Testis (tissue), 3 donors: ENCODE results near the gene TMEM181. TPM values are rescaled to one million over a fixed set of nuclear protein-coding genes. Genes with fewer than 3 reads are reported as not detected.
A peak's percentile ranks its signal among the peaks of the same experiment; 100 is the strongest.

Experiments used
- DNase-seq: peaks from one replicate; pipeline ENCODE4 v3.0.0-alpha.2; 2019
- H3K27ac ChIP-seq, 2 donors: fragments of 200-600 bp; sonication (generic); one replicate each; pipeline ENCODE4 v1.5.1; 2019
- H3K27me3 ChIP-seq: fragments of 200-600 bp; sonication (generic); one replicate; pipeline ENCODE4 v1.5.1; 2019
- H3K36me3 ChIP-seq: fragments of 200-600 bp; sonication (generic); one replicate; pipeline ENCODE4 v1.5.1; 2017; ENCODE audit warnings: low read depth; ENCODE audit errors: missing control alignments
- H3K4me1 ChIP-seq: fragments of 200-600 bp; sonication (generic); one replicate; pipeline ENCODE4 v1.5.1; 2019
- H3K4me3 ChIP-seq, 2 donors: fragments of 200-600 bp; sonication (generic); one replicate each; pipeline ENCODE4 v1.5.1; 2017 to 2019
- H3K9me3 ChIP-seq: fragments of 200-600 bp; sonication (generic); one replicate; pipeline ENCODE4 v1.5.1; 2017
- POLR2A ChIP-seq: fragments of 450-650 bp; IDR thresholded peaks from one replicate; pipeline ENCODE4 v1.6.1; 2017; ENCODE audit warnings: antibody characterized with exemption, mild to moderate bottlenecking, moderate library complexity
- WGBS, 2 donors: methylation state at CpG; one replicate each; pipeline ENCODE4 v1.1.5; 2018; 5-methylcytosine and 5-hydroxymethylcytosine counted together
- intact Hi-C: fragments of 100-400 bp; cut with DNase I; formaldehyde crosslinking; loops from one replicate; pipeline ENCODE4 v1.15.1; 2023; ENCODE audit warnings: low total_unique reads
- polyA plus RNA-seq: library from polyadenylated mRNA; stranded (reverse); fragments of 350-450 nt; fragmentation: Illumina TruSeq; extraction: RNeasy Lipid Tissue Mini Kit (QIAGEN cat#74804); gene quantifications from one replicate; pipeline ENCODE4 v1.2.3, GENCODE V29; 2014; ENCODE audit warnings: low read depth, low replicate concordance; ENCODE audit not compliant: insufficient read depth
- total RNA-seq, 2 donors: library from RNA; depleted of rRNA; stranded (reverse); fragments of >200 nt; gene quantifications; one replicate each; pipeline ENCODE4 v1.2.3, GENCODE V29; 2016
- TF ChIP-seq, protein P1 (sequence below), 3 experiments: fragments of 450-650 bp in 2 of 3; fragments of 200-600 bp in 1 of 3; sonication (generic) in 1 of 3; IDR thresholded peaks; one replicate each; pipeline ENCODE4 v1.5.1; 2016 to 2019; ENCODE audit warnings: antibody characterized with exemption in 3 of 3, mild to moderate bottlenecking in 2 of 3, moderate library complexity in 1 of 3

The TMEM181 gene
- total and polyA plus RNA-seq, 3 donors from 2014 or later: 41.4 to 81.0 (median 74.6) TPM

DNA sequence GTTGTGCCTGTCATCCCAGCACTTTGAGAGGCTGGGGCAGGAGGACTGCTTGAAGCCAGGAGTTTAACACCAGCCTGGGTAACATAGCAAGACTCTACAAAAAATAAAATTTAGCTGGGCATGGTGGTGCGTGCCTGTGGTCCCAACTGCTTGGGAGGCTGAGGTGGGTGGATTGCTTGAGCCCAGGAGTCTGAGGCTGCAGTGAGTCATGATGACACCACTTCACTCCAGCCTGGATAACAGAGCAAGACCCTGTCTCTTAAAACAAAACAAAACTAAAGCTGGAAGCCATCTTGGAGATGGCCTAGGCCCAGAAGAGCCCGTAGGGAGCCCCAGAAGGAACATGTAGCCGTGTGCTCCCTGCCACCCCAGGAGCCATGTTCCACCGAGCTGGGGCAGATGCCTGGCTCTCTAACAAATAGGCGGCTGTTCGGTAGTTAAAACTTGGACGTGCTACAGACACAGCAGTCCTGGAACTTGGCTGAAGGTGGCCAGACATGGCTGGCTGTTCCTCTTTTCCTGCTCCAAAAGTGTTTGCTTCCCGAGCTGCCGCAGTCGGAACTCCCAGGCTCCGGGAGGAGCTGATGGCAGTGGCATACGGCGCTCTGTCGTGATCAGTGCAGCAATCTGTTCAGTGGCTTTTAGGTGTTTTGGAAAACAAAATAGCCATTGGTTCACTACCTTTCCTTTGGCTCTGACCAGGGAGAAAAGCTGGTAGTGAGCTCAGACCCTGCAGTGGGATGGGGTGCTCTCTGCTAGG lies 47.7 kb downstream of the TMEM181 start:
- H3K4me3 ChIP-seq: no peak overlapping the region
- intact Hi-C loops: no loop called here
- no peaks in the 10 kb centered on the region for H3K36me3 ChIP-seq
- H3K4me1 ChIP-seq: peaks cover 31% of the 10 kb centered on the region
- no peak for TF ChIP-seq POLR2A
- H3K27me3 ChIP-seq: no peaks in the 10 kb centered on the region
- no peaks in the 10 kb centered on the region for H3K9me3 ChIP-seq
- no peak for DNase-seq
- 69 to 73% methylated on average over 14 of the region's 14 CpGs for WGBS, 2 donors
- peak overlapping the region in 1 of 2 donors; percentile 30 for H3K27ac ChIP-seq

DNA sequence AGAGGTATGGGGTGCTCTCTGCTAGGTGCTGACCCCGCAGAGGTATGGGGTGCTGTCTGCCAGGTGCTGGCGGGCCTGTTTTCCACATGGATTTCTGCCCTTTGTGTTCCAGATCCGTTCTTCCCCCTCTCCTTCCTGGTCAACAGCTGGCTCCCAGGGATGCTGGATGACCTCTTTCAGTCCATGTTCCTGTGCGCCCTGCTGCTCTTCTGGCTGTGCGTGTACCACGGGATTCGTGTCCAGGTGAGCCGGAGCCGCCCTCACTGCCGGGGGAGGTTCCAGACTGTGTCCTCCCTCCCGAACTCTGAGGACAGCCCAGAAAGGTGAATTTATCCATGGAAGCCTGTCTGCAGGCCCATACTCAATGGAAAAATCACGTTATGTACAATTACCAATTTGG lies 48.3 kb downstream of the TMEM181 start:
- Histone ChIP-seq H3K4me3 (no peak overlapping the region), H3K27ac (no peak overlapping the region), H3K9me3 (no peaks in the 10 kb centered on the region), H3K4me1 (peaks cover 31% of the 10 kb centered on the region), H3K27me3 (no peaks in the 10 kb centered on the region), H3K36me3 (no peaks in the 10 kb centered on the region)
- 86 to 88% methylated on average over 12 of the region's 12 CpGs for WGBS, 2 donors
- no peak for TF ChIP-seq POLR2A
- TF ChIP-seq, protein P1, sequence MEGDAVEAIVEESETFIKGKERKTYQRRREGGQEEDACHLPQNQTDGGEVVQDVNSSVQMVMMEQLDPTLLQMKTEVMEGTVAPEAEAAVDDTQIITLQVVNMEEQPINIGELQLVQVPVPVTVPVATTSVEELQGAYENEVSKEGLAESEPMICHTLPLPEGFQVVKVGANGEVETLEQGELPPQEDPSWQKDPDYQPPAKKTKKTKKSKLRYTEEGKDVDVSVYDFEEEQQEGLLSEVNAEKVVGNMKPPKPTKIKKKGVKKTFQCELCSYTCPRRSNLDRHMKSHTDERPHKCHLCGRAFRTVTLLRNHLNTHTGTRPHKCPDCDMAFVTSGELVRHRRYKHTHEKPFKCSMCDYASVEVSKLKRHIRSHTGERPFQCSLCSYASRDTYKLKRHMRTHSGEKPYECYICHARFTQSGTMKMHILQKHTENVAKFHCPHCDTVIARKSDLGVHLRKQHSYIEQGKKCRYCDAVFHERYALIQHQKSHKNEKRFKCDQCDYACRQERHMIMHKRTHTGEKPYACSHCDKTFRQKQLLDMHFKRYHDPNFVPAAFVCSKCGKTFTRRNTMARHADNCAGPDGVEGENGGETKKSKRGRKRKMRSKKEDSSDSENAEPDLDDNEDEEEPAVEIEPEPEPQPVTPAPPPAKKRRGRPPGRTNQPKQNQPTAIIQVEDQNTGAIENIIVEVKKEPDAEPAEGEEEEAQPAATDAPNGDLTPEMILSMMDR (IDR thresholded peaks at IDR 0.05): no peak
- intact Hi-C loops: no loop called here
- no peak for DNase-seq

DNA sequence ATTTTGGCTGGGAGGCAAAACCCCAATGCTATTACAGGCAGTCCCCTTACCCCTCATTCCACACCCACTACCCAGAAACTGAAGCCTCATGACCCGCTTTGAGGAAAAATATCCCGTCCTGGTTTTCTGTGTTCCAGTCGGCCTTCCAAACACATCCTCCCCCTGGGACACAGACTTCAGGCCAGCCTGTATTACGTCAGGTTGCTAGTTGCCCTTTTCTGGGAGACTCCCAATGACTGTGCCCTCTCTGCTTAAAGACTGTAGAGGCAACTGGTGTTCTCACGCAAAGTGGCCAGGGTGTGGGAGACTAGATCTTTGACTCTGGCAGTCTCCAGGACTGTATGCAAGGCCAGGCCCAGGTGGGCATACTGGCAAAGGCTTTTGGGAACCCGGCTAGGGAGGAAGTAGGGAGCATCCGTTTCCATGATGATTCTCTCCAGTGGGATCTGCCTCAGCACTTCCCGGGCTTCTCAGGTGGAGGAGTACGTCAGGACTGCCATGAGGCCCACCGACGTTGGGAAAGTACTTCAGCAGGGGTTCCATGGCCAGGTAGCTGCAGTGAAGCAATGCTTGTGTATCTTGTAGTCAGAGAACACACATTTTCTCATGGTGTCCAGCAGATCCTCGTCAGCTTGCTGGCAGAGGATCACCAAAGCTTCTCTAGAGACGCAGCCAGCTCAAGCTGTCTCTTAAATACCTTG lies 49.7 kb downstream of the TMEM181 start:
- Histone ChIP-seq H3K9me3 (no peaks in the 10 kb centered on the region), H3K36me3 (no peaks in the 10 kb centered on the region), H3K27ac (peak overlapping the region; percentile 34 to 67), H3K4me1 (peaks cover 31% of the 10 kb centered on the region), H3K27me3 (no peaks in the 10 kb centered on the region), H3K4me3 (no peak overlapping the region)
- intact Hi-C loops: no loop called here
- no peak for TF ChIP-seq POLR2A
- TF ChIP-seq, protein P1 (IDR thresholded peaks at IDR 0.05): no peak
- WGBS, 2 donors: 73 to 85% methylated on average over 10 to 13 of the region's 13 CpGs
- DNase-seq: no peak

DNA sequence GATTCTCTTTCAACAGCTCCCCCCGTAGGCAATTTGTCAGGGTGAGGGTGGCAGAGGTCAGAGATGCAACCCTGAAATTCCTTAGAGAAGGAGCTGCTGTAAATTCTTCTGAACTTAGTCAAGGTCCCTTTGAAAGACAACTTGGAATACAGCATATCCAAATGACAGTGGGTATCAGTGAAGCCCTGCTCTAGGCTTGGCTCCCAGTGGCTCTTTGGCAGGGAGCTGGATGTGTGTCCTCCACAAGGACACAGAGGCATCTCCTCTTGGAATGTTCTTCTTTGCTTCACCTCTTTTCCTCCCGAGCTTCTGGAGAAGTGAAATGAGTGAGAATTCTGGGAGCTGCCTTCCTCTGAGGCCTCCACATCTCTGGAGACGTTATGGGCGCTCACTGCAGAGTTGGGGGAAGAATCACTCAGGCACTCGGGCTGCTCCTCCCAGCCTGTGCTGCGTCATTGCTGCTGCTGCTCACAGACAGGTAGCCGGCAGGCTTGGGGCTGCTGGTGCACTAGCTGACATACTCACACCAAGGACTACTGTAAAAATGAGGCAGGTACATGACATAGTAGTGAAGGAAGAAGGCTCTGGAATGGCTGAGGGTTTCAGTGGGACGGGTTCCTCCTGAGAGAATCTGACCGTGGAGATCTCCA lies 50.6 kb downstream of the TMEM181 start:
- Histone ChIP-seq H3K27me3 (no peaks in the 10 kb centered on the region), H3K36me3 (no peaks in the 10 kb centered on the region), H3K9me3 (no peaks in the 10 kb centered on the region), H3K27ac (peak overlapping the region; percentile 23 to 67), H3K4me3 (no peak overlapping the region), H3K4me1 (peaks cover 26% of the 10 kb centered on the region)
- 62 to 84% methylated on average over 9 of the region's 9 CpGs for WGBS, 2 donors
- intact Hi-C loops: no loop called here
- no peak for DNase-seq
- no peak for TF ChIP-seq POLR2A
- TF ChIP-seq, protein P1 (IDR thresholded peaks at IDR 0.05): no peak

DNA sequence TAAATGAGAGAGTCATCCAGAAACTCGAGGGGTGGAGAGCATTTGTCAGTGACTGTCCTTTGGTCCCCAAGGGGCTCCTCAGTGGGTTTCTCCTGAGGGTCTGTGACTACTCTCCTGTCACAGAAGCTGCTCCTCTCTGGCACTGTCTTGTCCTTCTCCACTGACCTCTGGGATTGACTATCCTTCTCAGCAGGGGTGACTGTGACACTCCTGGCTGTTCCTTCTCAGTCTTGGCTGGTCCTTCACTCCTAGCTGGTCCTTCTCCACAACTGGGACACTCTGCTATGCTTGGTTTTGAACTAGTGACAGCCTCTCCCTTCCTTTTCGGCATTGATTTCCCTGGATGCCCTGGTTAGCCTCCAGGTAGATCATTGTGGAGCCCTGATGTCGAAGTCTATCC lies 51.1 kb downstream of the TMEM181 start:
- no peaks in the 10 kb centered on the region for H3K36me3 ChIP-seq
- TF ChIP-seq, protein P1 (IDR thresholded peaks at IDR 0.05): no peak
- intact Hi-C loops: no loop called here
- no peaks in the 10 kb centered on the region for H3K9me3 ChIP-seq
- H3K27ac ChIP-seq: peak overlapping the region; percentile 23 to 67
- 62 to 78% methylated on average over 2 to 3 of the region's 3 CpGs for WGBS, 2 donors
- H3K27me3 ChIP-seq: no peaks in the 10 kb centered on the region
- DNase-seq: no peak
- H3K4me1 ChIP-seq: peaks cover 26% of the 10 kb centered on the region
- H3K4me3 ChIP-seq: no peak overlapping the region
